Activated naive CD4-positive, alpha-beta T cell treated with anti-CD3 and anti-CD28 coated beads, Interleukin-2, amount 10 ng/mL, durations not matched to agents 5 hours and 36 hours (primary cell): ENCODE data around the gene ASB7. TPM values are rescaled to one million over a fixed set of nuclear protein-coding genes. Genes with fewer than 3 reads are reported as not detected.

Source experiments
- total RNA-seq, 2 experiments: library from RNA; stranded (reverse); gene quantifications; one replicate each; pipeline ENCODE4 v1.2.3, GENCODE V29; 2021

The ASB7 gene
- total RNA-seq, result 10 to 100 TPM; 25.2 to 25.5 TPM

GRCh38 chr15:100602064-100602822 lies at the start of gene ASB7, which contains the start of gene LINS1:
ASB7 (plus strand) TSS chr15:100602589; CDS start chr15:100612217, 9,628 bp downstream.
LINS1 (minus strand) TSS chr15:100602184; CDS start chr15:100580842, 21,342 bp downstream.

Other genes with a start within 250 kb of the ASB7 start
- gene CERS3, start 73.6 kb upstream of the ASB7 start, total RNA-seq, result under 1 TPM; 0.75 to 0.91 TPM
- gene LINS1, start 405 bp upstream of the ASB7 start, total RNA-seq, result 10 to 100 TPM; 83.2 to 90.5 TPM